GM19099 (cell line): Measurements from ENCODE around the gene ADD2.

Source experiments
- POLR2A ChIP-seq: IDR thresholded peaks from 3 replicates; pipeline ENCODE4 v1.6.1; 2011; ENCODE audit warnings: low read depth; ENCODE audit not compliant: insufficient read length; ENCODE audit errors: extremely low read depth

Gene ADD2

GRCh38 chr2:70746094-70746974, 21.7 kb downstream of the ADD2 start:
- no peak for TF ChIP-seq POLR2A

- no peak for TF ChIP-seq POLR2A
Measured at GRCh38 chr2:70745276-70745825, 22.6 kb downstream of the ADD2 start.

GRCh38 chr2:70744397-70744796, 23.6 kb downstream of the ADD2 start:
- no peak for TF ChIP-seq POLR2A

DNA sequence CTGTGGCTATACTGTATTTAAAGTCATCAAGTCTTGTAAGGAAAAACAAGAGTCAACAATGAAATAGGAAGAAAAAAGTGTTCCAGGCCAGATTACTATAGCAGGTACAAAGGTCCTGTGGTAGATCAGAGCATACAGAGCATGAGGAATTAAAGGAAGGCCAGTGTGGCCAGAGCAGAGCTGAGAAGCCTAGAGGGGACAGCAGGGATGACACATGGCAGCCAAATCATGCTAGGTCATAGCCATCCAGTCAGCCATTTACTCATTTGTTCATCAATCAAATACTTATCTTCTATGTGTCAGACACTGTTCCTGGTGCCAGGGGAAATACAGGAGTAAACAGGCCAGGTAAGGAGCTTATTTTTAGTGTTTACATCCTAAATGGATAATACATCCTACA, 24.3 kb downstream of the ADD2 start:
- no peak for TF ChIP-seq POLR2A

- no peak for TF ChIP-seq POLR2A
Measured at GRCh38 chr2:70743068-70743467, 24.9 kb downstream of the ADD2 start.

GRCh38 chr2:70738159-70738558, 29.8 kb downstream of the ADD2 start:
- TF ChIP-seq POLR2A: no peak

- no peak for TF ChIP-seq POLR2A
Measured at GRCh38 chr2:70735071-70735470, 32.9 kb downstream of the ADD2 start.

GRCh38 chr2:70733646-70734180, 34.3 kb downstream of the ADD2 start:
- TF ChIP-seq POLR2A: no peak

GRCh38 chr2:70732766-70733645, 35.0 kb downstream of the ADD2 start:
- TF ChIP-seq POLR2A: no peak

DNA sequence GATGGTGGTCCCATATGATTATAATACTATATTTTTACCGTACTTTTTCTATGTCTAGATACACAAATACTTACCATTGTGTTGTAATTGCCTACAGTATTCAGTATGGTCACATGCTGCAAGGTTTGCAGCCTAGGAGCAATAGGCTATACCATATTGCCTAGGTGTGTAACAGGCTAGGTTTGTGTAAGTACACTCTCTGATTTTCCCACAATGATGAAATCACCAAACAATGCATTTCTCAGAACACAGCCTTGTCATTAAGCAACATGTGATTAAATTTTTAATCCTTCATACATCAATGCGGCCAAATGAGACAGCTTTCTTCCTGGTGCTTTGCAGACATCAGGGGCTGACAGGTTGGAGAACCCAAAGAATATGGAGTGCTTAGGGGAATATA, 37.3 kb downstream of the ADD2 start:
- TF ChIP-seq POLR2A: no peak

DNA sequence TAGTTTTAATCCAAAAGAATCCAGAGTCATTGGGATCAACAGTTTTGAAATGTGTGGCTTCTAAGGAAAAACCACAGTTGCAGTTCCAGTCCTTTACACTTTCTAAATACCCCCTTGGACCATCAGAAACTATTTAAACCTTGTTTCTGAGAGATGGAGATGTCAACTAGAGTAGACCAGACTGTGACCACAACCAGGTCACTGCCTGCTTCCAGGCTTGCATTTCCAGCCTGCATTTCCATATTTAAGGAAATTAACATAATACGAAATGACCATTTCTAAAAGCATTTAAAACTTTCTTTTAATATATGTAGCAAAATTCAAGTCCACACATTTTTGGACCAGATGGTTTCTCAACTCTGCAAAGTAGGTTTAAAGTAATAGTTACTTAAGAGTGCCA, 38.4 kb downstream of the ADD2 start:
- no peak for TF ChIP-seq POLR2A

GRCh38 chr2:70728128-70728527, 39.9 kb downstream of the ADD2 start:
- TF ChIP-seq POLR2A: no peak

- no peak for TF ChIP-seq POLR2A
Measured at GRCh38 chr2:70726947-70727725, 40.9 kb downstream of the ADD2 start.

DNA sequence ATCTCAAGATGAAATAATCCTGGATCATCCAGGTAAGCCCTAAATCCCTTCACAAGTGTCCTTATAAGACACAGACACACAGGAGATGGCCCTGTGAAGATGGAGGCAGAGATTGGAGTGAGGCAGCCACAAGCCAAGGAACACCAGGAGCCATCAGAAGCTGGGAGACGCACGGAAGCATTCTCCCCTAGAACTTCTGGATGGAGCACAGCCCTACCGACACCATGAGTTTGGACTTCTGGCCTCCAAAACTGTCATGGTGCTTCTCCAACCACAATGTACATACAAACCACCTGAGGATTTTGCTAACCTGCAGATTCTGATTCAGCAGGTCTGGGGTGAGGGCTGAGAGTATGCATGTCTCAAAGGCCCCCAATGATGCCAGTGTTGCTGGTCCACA, 42.5 kb downstream of the ADD2 start:
- TF ChIP-seq POLR2A: no peak
